Parathyroid adenoma (tissue), 2 donors: ENCODE measurements around the gene CD300E.

Source experiments
- H2AFZ ChIP-seq: fragments of 300-600 bp; sonication (generic); one replicate; pipeline ENCODE4 v1.7.0; 2017; ENCODE audit warnings: antibody characterized with exemption, mild to moderate bottlenecking
- H3K27ac ChIP-seq: fragments of 300-600 bp; sonication (generic); one replicate; pipeline ENCODE4 v1.7.0; 2017
- H3K27me3 ChIP-seq: fragments of 300-600 bp; sonication (generic); one replicate; pipeline ENCODE4 v1.7.0; 2017; ENCODE audit warnings: low read length; ENCODE audit not compliant: control insufficient read depth, insufficient read depth
- H3K36me3 ChIP-seq: fragments of 300-600 bp; sonication (generic); one replicate; pipeline ENCODE4 v1.7.0; 2017; ENCODE audit warnings: low read length; ENCODE audit not compliant: control insufficient read depth, insufficient read depth
- H3K4me1 ChIP-seq: fragments of 300-600 bp; sonication (generic); one replicate; pipeline ENCODE4 v1.7.0; 2017; ENCODE audit warnings: control low read depth
- H3K4me2 ChIP-seq: fragments of 300-600 bp; sonication (generic); one replicate; pipeline ENCODE4 v1.7.0; 2017; ENCODE audit warnings: low read length
- H3K4me3 ChIP-seq: fragments of 300-600 bp; sonication (generic); one replicate; pipeline ENCODE4 v1.7.0; 2017; ENCODE audit warnings: low read depth, low read length
- H3K79me2 ChIP-seq: fragments of 300-600 bp; sonication (generic); one replicate; pipeline ENCODE4 v1.7.0; 2017; ENCODE audit warnings: control low read depth
- H3K9ac ChIP-seq: fragments of 300-600 bp; sonication (generic); one replicate; pipeline ENCODE4 v1.7.0; 2017; ENCODE audit warnings: mild to moderate bottlenecking
- H3K9me3 ChIP-seq: fragments of 300-600 bp; sonication (generic); one replicate; pipeline ENCODE4 v1.7.0; 2017; ENCODE audit warnings: low read length; ENCODE audit not compliant: control insufficient read depth
- TF ChIP-seq, protein P1 (sequence below): fragments of 300-600 bp; sonication (generic); IDR thresholded peaks from one replicate; pipeline ENCODE4 v1.7.0; 2017; ENCODE audit warnings: antibody characterized with exemption, mild to moderate bottlenecking
- donor health status: primary hyperparathyroidism.

Gene CD300E, protein sequence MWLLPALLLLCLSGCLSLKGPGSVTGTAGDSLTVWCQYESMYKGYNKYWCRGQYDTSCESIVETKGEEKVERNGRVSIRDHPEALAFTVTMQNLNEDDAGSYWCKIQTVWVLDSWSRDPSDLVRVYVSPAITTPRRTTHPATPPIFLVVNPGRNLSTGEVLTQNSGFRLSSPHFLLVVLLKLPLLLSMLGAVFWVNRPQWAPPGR

GRCh38 chr17:74623693-74624093 is at the start of gene CD300E:
CD300E (minus strand) TSS chr17:74623738; CDS start chr17:74623621, 117 bp downstream.
- no peaks in the 10 kb centered on the region for H3K79me2 ChIP-seq
- no peaks in the 10 kb centered on the region for H3K4me1 ChIP-seq
- H3K27me3 ChIP-seq = no peaks in the 10 kb centered on the region
- TF ChIP-seq, protein P1, sequence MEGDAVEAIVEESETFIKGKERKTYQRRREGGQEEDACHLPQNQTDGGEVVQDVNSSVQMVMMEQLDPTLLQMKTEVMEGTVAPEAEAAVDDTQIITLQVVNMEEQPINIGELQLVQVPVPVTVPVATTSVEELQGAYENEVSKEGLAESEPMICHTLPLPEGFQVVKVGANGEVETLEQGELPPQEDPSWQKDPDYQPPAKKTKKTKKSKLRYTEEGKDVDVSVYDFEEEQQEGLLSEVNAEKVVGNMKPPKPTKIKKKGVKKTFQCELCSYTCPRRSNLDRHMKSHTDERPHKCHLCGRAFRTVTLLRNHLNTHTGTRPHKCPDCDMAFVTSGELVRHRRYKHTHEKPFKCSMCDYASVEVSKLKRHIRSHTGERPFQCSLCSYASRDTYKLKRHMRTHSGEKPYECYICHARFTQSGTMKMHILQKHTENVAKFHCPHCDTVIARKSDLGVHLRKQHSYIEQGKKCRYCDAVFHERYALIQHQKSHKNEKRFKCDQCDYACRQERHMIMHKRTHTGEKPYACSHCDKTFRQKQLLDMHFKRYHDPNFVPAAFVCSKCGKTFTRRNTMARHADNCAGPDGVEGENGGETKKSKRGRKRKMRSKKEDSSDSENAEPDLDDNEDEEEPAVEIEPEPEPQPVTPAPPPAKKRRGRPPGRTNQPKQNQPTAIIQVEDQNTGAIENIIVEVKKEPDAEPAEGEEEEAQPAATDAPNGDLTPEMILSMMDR = no peak
- H3K27ac ChIP-seq = no peak within 1 kb of the TSS
- no peak within 1 kb of the TSS for H3K4me2 ChIP-seq
- H3K9ac ChIP-seq = no peak within 1 kb of the TSS
- H3K36me3 ChIP-seq = no peaks in the 10 kb centered on the region
- H3K4me3 ChIP-seq = no peak within 1 kb of the TSS
- H3K9me3 ChIP-seq = no peaks in the 10 kb centered on the region
- no peak within 1 kb of the TSS for H2AFZ ChIP-seq

DNA sequence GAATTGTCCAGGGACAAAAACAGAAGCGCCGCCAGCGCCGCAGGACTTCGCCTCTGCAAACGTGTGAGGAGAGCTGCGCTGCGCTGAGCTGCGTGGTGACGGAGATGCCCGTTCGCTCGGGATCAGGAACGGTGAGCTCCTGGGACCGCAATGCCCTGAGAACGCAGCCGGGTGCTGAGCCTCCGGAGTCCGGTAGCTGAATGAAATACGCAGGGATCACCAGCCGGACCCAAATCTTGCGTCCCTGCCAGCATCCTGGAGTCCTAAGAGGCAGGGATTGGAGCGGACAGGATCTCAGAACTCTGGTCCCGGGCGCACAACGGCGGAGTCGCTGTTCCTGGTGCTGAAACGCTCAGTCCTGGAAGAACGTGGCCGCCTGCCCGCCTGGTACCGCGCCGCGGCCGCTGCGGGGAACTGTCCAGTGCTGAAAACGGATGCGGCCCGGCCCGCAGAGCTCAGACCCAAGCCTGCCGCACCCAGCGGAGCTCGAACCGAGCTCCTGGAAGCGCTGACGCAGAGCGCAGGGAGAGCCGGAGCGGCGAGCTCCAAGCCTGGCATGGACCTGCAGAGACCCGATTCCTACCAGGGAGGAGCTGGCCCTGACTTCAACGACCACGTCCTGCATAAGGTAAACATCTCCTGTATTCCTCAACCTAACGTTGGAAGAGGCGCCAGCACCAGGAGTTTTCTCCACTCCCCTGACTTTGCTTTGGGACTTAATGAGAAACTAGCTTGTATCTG is 47.7 kb upstream of the CD300E start:
- Histone ChIP-seq H3K4me3 (no peak overlapping the region), H3K36me3 (no peaks in the 10 kb centered on the region), H2AFZ (no peak overlapping the region), H3K27ac (no peak overlapping the region), H3K4me2 (no peak overlapping the region), H3K79me2 (no peaks in the 10 kb centered on the region), H3K27me3 (no peaks in the 10 kb centered on the region), H3K9ac (no peak overlapping the region), H3K4me1 (no peaks in the 10 kb centered on the region), H3K9me3 (no peaks in the 10 kb centered on the region)
- TF ChIP-seq, protein P1 = no peak

DNA sequence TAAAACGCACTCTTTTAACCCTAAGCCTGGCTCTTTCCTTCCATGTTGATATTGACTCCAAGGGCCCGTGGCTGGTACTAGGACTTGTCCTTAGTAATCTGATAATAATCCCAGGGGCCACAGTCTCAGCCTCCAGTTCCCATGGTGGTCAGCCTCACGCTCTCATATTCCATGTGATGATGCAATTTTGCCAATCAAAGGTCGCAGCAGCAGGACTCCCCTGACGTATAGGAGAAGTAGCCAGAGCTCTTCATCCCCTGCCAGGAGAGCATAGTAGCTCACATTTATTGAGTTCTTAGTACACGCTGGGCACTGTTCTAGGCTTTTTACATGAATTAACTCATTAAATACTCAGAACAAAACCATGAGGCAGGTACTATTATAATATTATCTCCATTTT is 46.8 kb upstream of the CD300E start:
- no peaks in the 10 kb centered on the region for H3K79me2 ChIP-seq
- H3K4me3 ChIP-seq = no peak overlapping the region
- TF ChIP-seq, protein P1 = no peak
- no peak overlapping the region for H3K4me2 ChIP-seq
- H3K9ac ChIP-seq = no peak overlapping the region
- no peaks in the 10 kb centered on the region for H3K27me3 ChIP-seq
- no peak overlapping the region for H2AFZ ChIP-seq
- no peaks in the 10 kb centered on the region for H3K4me1 ChIP-seq
- no peaks in the 10 kb centered on the region for H3K36me3 ChIP-seq
- H3K27ac ChIP-seq = no peak overlapping the region
- H3K9me3 ChIP-seq = no peaks in the 10 kb centered on the region

- H3K9me3 ChIP-seq = no peaks in the 10 kb centered on the region
- no peak overlapping the region for H2AFZ ChIP-seq
- H3K4me3 ChIP-seq = no peak overlapping the region
- H3K9ac ChIP-seq = no peak overlapping the region
- H3K4me1 ChIP-seq = peaks cover 6% of the 10 kb centered on the region
- H3K79me2 ChIP-seq = no peaks in the 10 kb centered on the region
- H3K27me3 ChIP-seq = no peaks in the 10 kb centered on the region
- H3K4me2 ChIP-seq = no peak overlapping the region
- TF ChIP-seq, protein P1 = no peak
- no peaks in the 10 kb centered on the region for H3K36me3 ChIP-seq
- no peak overlapping the region for H3K27ac ChIP-seq
Observed at GRCh38 chr17:74663561-74663960, 40.0 kb upstream of the CD300E start.
